ENCODE results near the gene C1QTNF12. TPM values are rescaled to one million over a fixed set of nuclear protein-coding genes. Genes with fewer than 3 reads are reported as not detected.

Gene C1QTNF12
- total RNA-seq, 4 donors from 2014 or later = 3.1 to 8.2 TPM; not detected in 2

GRCh38 chr1:1213345-1214265 lies 32.9 kb downstream of the C1QTNF12 start, which contains the start of gene TNFRSF4:
TSS of gene TNFRSF4 (minus strand) at chr1:1214153. CDS start at chr1:1214127, 26 bp downstream.
- peaks cover 0 to 6% of the 10 kb centered on the region in 2 donors for H3K4me1 ChIP-seq
- H3K27me3 ChIP-seq = no peaks in the 10 kb centered on the region
- H3K9me3 ChIP-seq = no peaks in the 10 kb centered on the region
- H3K36me3 ChIP-seq = no peaks in the 10 kb centered on the region
- H3K4me3 ChIP-seq = no peak within 1 kb of the TSS
- intact Hi-C loops (cut with DNase I; ENCODE audit: low total_unique reads) = no loop called here
- H3K27ac ChIP-seq = no peak within 1 kb of the TSS
- no peak for DNase-seq
- TF ChIP-seq CTCF (IDR thresholded peaks at IDR 0.05) (no peak), POLR2A (IDR thresholded peaks at IDR 0.05) (no peak)

- no peak overlapping the region for H3K27ac ChIP-seq
- no peak for DNase-seq
- H3K9me3 ChIP-seq = no peaks in the 10 kb centered on the region
- no peaks in the 10 kb centered on the region for H3K36me3 ChIP-seq
- no peak overlapping the region for H3K4me3 ChIP-seq
- peaks cover 0 to 12% of the 10 kb centered on the region in 2 donors for H3K4me1 ChIP-seq
- intact Hi-C loops (cut with DNase I; ENCODE audit: low total_unique reads) = no loop called here
- no peak for TF ChIP-seq POLR2A (IDR thresholded peaks at IDR 0.05)
- no peak for TF ChIP-seq CTCF (IDR thresholded peaks at IDR 0.05)
- H3K27me3 ChIP-seq = no peaks in the 10 kb centered on the region
Observed at GRCh38 chr1:1212780-1213344, 33.7 kb downstream of the C1QTNF12 start.

- H3K4me1 ChIP-seq = peaks cover 0 to 12% of the 10 kb centered on the region in 2 donors
- H3K36me3 ChIP-seq = no peaks in the 10 kb centered on the region
- peaks cover 0 to 4% of the 10 kb centered on the region in 2 donors for H3K27me3 ChIP-seq
- H3K4me3 ChIP-seq = no peak overlapping the region
- H3K9me3 ChIP-seq = no peaks in the 10 kb centered on the region
- no peak for DNase-seq
- intact Hi-C loops (cut with DNase I; ENCODE audit: low total_unique reads) = no loop called here
- no peak overlapping the region for H3K27ac ChIP-seq
- no peak for TF ChIP-seq CTCF (IDR thresholded peaks at IDR 0.05)
- TF ChIP-seq POLR2A (IDR thresholded peaks at IDR 0.05) = no peak
Observed at GRCh38 chr1:1211541-1212441, 34.7 kb downstream of the C1QTNF12 start.

- Histone ChIP-seq H3K4me3 (no peak overlapping the region), H3K36me3 (no peaks in the 10 kb centered on the region), H3K27ac (no peak overlapping the region), H3K27me3 (peaks cover 0 to 4% of the 10 kb centered on the region in 2 donors), H3K4me1 (peaks cover 0 to 19% of the 10 kb centered on the region in 2 donors), H3K9me3 (no peaks in the 10 kb centered on the region)
- DNase-seq = no peak
- TF ChIP-seq CTCF (IDR thresholded peaks at IDR 0.05) = no peak
- no peak for TF ChIP-seq POLR2A (IDR thresholded peaks at IDR 0.05)
- intact Hi-C loops (cut with DNase I; ENCODE audit: low total_unique reads) = no loop called here
Observed at GRCh38 chr1:1210726-1211540, 35.6 kb downstream of the C1QTNF12 start.
